Gastrocnemius medialis (tissue), 4 donors: ENCODE results near the gene CSRNP3.

Experiments used
- CTCF ChIP-seq, 5 experiments: fragments of 450-650 bp in 3 of 5; fragments of 200-600 bp in 2 of 5; sonication (generic) in 2 of 5; IDR thresholded peaks in 4 of 5; conservative IDR thresholded peaks in 1 of 5; 1 replicate in 4 of 5; 2 replicates in 1 of 5; pipeline ENCODE4 v1.5.1; 2016 to 2019; ENCODE audit warnings: antibody characterized with exemption in 5 of 5, mild to moderate bottlenecking in 3 of 5, moderate library complexity in 3 of 5
- POLR2A ChIP-seq, 2 donors: fragments of 450-650 bp; IDR thresholded peaks; one replicate each; pipeline ENCODE4 v1.6.1; 2017; ENCODE audit warnings: antibody characterized with exemption in 2 of 2, mild to moderate bottlenecking in 2 of 2, moderate library complexity in 2 of 2

GRCh38 chr2:165609672-165610071, 140.2 kb downstream of the CSRNP3 start:
- TF ChIP-seq CTCF (IDR thresholded peaks at IDR 0.05 in 4 of 5, conservative IDR thresholded peaks at IDR 0.05 in 1 of 5) (no peak), POLR2A (IDR thresholded peaks at IDR 0.05) (no peak)
